Memory B cell (primary cell): Measurements from ENCODE around the gene DCAKD.

Experiments used
- ATAC-seq: fragments of 150-1000 bp; cut with Tn5 transposase; 2 replicates; pipeline ENCODE4 v1.10.0; 2021; ENCODE audit warnings: low read depth, mild to moderate bottlenecking, moderate library complexity
- DNase-seq, 2 donors: peaks; one replicate each; pipeline ENCODE4 v3.0.0; 2022; ENCODE audit warnings: low spot score in 2 of 2
- H3K27ac Mint-ChIP-seq: one replicate; pipeline ENCODE4 v1.8.0; 2022; ENCODE audit warnings: mild to moderate bottlenecking, moderate library complexity, mixed read lengths
- H3K27me3 Mint-ChIP-seq: one replicate; pipeline ENCODE4 v1.8.0; 2022; ENCODE audit warnings: mixed read lengths
- H3K36me3 Mint-ChIP-seq: one replicate; pipeline ENCODE4 v1.8.0; 2022; ENCODE audit warnings: mild to moderate bottlenecking, mixed read lengths
- H3K4me1 Mint-ChIP-seq: one replicate; pipeline ENCODE4 v1.8.0; 2022; ENCODE audit warnings: mixed read lengths
- H3K4me3 Mint-ChIP-seq: one replicate; pipeline ENCODE4 v1.8.0; 2022; ENCODE audit warnings: mild to moderate bottlenecking, moderate library complexity, mixed read lengths
- H3K9me3 Mint-ChIP-seq: one replicate; pipeline ENCODE4 v1.8.0; 2022; ENCODE audit warnings: mixed read lengths

DCAKD gene

DNA sequence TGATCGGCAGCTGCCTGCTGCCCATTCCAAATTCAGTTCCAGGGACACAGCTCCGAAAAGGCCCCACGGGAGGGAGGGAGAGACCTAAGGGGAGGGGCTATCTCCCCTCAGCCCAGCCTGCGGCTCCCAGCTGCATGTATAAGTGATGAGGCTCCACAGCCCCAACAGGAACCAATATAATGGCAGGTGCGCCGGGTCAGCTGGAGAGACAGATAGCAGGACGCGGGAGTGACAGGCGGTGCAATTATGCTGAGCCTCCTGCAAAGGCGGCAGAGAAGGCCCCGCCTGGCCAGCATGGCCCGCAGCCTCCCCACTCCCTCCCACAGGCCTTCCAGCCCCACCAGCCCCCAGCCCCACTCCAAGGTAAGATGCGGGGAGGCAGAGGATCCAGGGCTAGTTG is 75.2 kb downstream of the DCAKD start:
- H3K9me3 Mint-ChIP-seq = no peaks in the 10 kb centered on the region
- no peaks in the 10 kb centered on the region for H3K36me3 Mint-ChIP-seq
- H3K27ac Mint-ChIP-seq = no peak overlapping the region

More for the DNA sequence above, 75.2 kb downstream of the DCAKD start:
- Mint-ChIP-seq H3K4me1 (no peaks in the 10 kb centered on the region), H3K27me3 (peaks cover 11% of the 10 kb centered on the region), H3K4me3 (no peak overlapping the region)
- DNase-seq (no peak), ATAC-seq (no peak)
